Brain microvascular endothelial cell (primary cell): ENCODE measurements around the gene HELQ.

Source experiments
- DNase-seq: peaks from one replicate; pipeline ENCODE4 v3.0.0-alpha.2; 2020
- H3K27ac ChIP-seq: fragments of 250-450 bp; sonication (Bioruptor Pico); 2 replicates; pipeline ENCODE4 v1.5.1; 2020; ENCODE audit warnings: mild to moderate bottlenecking, moderate library complexity
- H3K27me3 ChIP-seq: fragments of 250-450 bp; sonication (Bioruptor Pico); replicated peaks from 2 replicates; pipeline ENCODE4 v1.5.1; 2020; ENCODE audit warnings: mild to moderate bottlenecking
- H3K36me3 ChIP-seq: fragments of 250-450 bp; sonication (Bioruptor Pico); replicated peaks from 2 replicates; pipeline ENCODE4 v1.5.1; 2020; ENCODE audit warnings: mild to moderate bottlenecking
- H3K4me3 ChIP-seq: 2 replicates; pipeline ENCODE4 v1.5.1; 2011; ENCODE audit warnings: low read depth, mild to moderate bottlenecking, control low read depth, low read length, moderate library complexity
- in situ Hi-C: cut with HindIII; loops from 2 replicates; pipeline ENCODE4 v1.10.0; 2017; ENCODE audit warnings: low sequenced_read_pairs, low pct_ligation_motif_present
- TF ChIP-seq, protein P1 (sequence below): IDR thresholded peaks from 2 replicates; pipeline ENCODE4 v1.5.1; 2011; ENCODE audit warnings: low read depth, mild to moderate bottlenecking, moderate library complexity, low read length, control low read depth, inconsistent platforms; ENCODE audit errors: missing control alignments

Gene HELQ

DNA sequence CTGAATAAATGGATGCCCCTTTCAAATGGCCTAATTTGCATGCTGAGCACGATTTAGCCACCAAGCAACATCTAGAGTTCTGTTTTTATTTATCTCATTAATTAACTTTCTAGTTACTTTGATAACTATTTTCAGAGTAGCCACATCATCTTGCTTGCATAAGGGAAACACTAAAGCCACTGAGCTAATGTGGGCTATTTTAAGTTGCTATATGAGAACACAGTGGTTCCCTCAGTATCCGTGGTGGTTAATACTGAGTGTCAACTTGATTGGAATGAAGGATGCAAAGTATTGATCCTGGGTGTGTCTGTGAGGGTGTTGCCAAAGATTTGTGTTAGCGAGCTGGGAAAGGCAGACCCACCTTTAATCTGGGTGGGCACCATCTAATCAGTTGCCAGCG lies 95.6 kb downstream of the HELQ start:
- no peak for DNase-seq
- no peak overlapping the region for H3K4me3 ChIP-seq
- TF ChIP-seq, protein P1, sequence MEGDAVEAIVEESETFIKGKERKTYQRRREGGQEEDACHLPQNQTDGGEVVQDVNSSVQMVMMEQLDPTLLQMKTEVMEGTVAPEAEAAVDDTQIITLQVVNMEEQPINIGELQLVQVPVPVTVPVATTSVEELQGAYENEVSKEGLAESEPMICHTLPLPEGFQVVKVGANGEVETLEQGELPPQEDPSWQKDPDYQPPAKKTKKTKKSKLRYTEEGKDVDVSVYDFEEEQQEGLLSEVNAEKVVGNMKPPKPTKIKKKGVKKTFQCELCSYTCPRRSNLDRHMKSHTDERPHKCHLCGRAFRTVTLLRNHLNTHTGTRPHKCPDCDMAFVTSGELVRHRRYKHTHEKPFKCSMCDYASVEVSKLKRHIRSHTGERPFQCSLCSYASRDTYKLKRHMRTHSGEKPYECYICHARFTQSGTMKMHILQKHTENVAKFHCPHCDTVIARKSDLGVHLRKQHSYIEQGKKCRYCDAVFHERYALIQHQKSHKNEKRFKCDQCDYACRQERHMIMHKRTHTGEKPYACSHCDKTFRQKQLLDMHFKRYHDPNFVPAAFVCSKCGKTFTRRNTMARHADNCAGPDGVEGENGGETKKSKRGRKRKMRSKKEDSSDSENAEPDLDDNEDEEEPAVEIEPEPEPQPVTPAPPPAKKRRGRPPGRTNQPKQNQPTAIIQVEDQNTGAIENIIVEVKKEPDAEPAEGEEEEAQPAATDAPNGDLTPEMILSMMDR: no peak
- no peaks in the 10 kb centered on the region for H3K36me3 ChIP-seq
- H3K27me3 ChIP-seq: no peaks in the 10 kb centered on the region
- H3K27ac ChIP-seq: no peak overlapping the region
- in situ Hi-C loops: no loop called here

DNA sequence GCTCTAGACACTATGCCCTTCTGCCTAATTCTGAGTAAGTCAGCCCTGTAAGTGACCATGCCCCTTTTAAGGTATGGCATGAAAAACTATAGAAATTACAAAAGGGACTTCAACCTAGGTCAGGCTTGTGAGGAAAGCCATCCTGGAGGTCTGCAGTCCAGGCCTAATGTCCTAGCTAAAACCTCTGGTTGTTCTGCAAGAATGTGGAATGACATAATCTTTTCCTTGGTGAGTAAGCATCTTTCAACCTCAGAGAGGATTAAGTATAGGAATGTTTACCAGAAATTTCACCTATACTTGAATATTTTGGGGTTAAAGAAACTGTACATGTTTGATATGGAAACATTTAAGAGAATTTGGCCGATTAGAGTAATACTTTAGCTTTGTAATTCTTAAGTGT lies 97.2 kb downstream of the HELQ start:
- in situ Hi-C loops: no loop called here
- Histone ChIP-seq H3K36me3 (no peaks in the 10 kb centered on the region), H3K27ac (peak overlapping the region; percentile 47), H3K27me3 (no peaks in the 10 kb centered on the region), H3K4me3 (no peak overlapping the region)
- TF ChIP-seq, protein P1: no peak
- peak; percentile 42 for DNase-seq
